22Rv1 (cell line): ENCODE measurements around the gene BAHD1.
A peak's percentile ranks its signal among the peaks of the same experiment; 100 is the strongest.

ENCODE experiments used
- H3K27ac ChIP-seq: fragments of 450-650 bp; 2 replicates; pipeline ENCODE4 v1.5.1; 2017
- ZFX ChIP-seq: fragments of 450-650 bp; IDR thresholded peaks from 2 replicates; pipeline ENCODE4 v1.6.1; 2017; ENCODE audit warnings: antibody characterized with exemption, borderline replicate concordance
- TF ChIP-seq, protein P1 (sequence below): fragments of 450-650 bp; IDR thresholded peaks from 2 replicates; pipeline ENCODE4 v1.5.1; 2017; ENCODE audit warnings: mild to moderate bottlenecking

Gene BAHD1

DNA sequence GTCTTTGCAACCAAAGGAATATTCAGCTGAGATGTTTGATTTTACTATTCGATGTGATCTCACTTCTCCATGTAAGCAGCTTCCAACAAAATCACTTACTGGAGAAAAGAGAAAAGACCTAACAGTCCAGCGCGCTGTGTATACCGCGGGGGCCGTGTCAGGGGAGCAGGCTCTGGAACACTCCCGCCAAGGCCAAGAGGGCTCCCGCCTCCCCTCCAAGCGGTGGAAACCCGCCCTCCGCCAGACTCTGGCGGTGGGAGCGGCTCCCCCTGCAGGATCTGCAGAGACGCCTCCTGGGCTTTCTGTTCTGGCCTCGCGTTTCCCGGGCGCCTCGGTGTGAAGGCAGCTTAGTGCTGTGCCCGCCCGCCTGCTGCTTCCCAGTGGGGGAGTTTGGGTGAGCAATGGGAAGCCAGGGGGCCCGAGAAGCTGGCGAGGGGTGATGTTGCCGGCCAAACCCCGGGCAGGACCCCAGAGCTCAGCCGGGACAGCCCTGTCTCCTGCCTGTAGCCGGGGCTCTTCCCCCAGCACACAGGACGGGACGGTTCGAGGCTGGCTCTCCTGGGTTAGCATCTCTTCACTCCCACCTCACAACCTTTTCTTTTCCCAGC lies 66.3 kb downstream of the BAHD1 start:
- H3K27ac ChIP-seq: no peak overlapping the region
- TF ChIP-seq, protein P1, sequence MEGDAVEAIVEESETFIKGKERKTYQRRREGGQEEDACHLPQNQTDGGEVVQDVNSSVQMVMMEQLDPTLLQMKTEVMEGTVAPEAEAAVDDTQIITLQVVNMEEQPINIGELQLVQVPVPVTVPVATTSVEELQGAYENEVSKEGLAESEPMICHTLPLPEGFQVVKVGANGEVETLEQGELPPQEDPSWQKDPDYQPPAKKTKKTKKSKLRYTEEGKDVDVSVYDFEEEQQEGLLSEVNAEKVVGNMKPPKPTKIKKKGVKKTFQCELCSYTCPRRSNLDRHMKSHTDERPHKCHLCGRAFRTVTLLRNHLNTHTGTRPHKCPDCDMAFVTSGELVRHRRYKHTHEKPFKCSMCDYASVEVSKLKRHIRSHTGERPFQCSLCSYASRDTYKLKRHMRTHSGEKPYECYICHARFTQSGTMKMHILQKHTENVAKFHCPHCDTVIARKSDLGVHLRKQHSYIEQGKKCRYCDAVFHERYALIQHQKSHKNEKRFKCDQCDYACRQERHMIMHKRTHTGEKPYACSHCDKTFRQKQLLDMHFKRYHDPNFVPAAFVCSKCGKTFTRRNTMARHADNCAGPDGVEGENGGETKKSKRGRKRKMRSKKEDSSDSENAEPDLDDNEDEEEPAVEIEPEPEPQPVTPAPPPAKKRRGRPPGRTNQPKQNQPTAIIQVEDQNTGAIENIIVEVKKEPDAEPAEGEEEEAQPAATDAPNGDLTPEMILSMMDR: peak; percentile 89
- no peak for TF ChIP-seq ZFX

DNA sequence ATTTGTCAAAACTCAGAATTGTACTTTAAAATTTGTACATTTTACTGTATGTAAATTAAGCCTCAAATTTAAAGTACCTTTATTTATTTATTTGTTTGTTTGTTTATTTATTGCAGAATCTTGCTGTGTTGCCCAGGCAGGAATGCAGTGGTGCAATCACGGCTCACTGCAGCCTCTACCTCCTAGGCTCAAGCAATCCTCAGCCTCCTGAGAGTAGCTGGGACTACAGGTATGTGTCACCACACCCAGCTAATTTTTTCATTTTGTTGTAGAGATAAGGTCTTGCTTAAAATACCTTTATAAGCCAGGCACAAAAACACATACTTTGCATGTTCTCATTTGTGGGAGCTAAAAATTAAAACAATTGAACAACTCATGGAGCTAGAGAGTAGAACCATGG lies 67.5 kb downstream of the BAHD1 start:
- TF ChIP-seq, protein P1: no peak
- TF ChIP-seq ZFX: no peak
- no peak overlapping the region for H3K27ac ChIP-seq

DNA sequence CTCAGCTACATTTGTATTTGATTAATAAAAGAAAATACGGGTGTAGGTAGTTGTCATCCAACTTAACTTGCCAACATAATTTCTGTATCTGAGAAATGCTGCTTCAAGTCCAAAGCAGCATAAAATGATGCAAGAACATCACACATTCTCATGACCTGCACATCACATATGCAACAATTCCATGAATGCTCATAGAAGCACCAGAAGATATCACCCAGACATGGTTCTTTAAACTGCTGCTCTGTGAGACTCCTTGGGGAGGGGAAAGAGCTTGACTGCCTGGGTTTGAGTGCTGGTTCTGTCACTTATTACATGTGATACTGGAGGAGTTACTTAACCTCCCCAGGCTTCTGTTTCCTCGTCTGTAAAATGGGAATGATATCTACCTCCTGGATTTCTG lies 69.4 kb downstream of the BAHD1 start:
- TF ChIP-seq, protein P1: no peak
- TF ChIP-seq ZFX: no peak

DNA sequence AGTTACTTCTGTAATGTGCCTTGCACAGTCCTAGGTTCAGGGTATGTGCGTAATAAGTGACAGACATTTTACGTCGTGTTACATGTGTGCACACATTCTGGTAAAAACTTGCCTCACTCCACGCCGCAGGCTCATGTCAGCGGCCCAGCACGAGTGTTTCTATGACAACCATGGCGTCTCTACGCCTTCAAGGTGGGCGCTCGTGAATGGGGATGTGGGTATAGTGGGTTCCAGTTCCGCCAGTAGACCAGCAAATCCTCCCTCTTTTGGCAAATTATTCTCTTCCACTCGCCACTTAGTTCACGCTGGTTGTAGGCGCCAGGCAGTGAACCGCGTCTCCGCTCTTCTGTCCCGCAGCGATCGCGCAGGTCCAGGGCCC lies 70.3 kb downstream of the BAHD1 start:
- no peak for TF ChIP-seq ZFX
- TF ChIP-seq, protein P1: no peak
- H3K27ac ChIP-seq: peak overlapping the region; percentile 64

More for the DNA sequence above, 69.4 kb downstream of the BAHD1 start:
- peak overlapping the region; percentile 64; the same call in 1 of the 2 replicates for H3K27ac ChIP-seq

DNA sequence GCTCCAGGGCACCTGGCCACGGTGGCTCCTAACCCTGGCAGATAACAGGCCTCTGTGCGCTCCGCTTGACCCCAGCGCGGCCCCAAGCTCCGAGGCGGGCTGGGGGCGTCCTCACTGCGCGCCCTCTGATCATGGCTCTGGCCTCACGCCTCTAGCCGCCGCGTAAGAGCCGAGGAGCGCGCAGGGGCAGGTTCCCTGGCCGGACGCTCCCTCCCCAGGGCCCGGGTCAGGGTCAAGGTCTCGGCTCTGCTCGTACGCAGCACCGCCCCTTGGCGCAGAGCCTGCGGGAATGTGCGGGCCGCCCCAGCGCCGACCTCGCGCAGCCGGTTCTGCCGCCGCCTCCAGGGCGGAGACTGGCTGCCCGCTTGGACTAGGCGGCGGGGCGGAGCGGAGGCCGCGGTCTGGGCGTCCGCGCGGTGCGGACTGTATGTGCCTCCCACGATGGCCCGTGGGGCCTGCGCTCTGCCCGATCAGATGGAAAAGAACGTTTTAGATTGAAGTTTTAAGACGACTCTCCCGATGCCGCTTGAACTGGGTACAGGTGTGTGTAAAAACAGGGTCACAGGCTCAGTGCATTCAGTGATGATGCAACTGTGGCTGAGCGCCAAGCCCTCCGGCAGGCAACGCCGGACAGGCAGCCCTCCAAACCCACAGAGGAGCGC lies 70.8 kb downstream of the BAHD1 start:
- TF ChIP-seq, protein P1: no peak
- no peak for TF ChIP-seq ZFX
- H3K27ac ChIP-seq: peak overlapping the region; percentile 64

DNA sequence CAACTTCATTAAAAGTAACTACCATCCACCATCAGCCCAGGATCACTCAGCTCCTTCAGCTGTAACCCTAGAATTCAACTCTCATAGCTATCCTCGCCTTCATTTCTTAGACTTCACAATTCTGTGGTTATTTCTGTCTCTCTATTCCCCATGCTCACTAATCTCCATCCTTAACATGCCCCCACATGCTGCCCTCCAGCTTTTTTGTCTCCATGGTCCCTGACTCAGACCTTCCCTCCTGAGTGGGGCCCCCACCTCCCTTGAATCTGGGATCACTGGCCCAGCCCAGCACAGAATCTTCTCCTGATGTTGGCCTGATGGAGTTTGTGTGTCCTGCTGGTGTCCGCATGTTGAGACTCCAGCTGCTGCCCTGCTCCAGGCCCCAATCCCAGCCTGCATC lies 71.7 kb downstream of the BAHD1 start:
- peak overlapping the region; percentile 64 for H3K27ac ChIP-seq
- no peak for TF ChIP-seq ZFX
- TF ChIP-seq, protein P1: no peak

DNA sequence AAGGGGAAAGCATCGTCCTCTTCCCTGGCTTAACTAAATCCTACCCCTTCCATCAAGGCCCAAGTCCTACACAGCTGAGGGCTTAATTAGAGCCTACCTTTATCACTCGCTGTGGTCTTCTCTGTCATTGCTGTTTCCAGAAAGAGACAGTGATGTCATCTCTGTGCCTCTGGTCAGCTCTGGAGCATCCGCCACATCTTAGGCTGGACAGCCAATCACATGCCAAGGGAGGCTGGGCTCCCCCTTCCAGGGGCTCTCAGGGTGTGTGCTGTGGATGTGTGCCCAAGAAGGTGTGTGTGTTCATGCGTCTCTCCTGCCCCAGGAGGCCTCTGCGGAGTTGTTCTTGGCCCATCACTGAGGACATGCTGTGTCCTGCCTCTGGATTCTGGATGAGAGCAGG lies 72.9 kb downstream of the BAHD1 start:
- TF ChIP-seq ZFX: no peak
- TF ChIP-seq, protein P1: no peak
- no peak overlapping the region for H3K27ac ChIP-seq
